GM12878 (cell line): Measurements from ENCODE around the gene B4GALT5. TPM values are rescaled to one million over a fixed set of nuclear protein-coding genes. Genes with fewer than 3 reads are reported as not detected.

Experiments used
- ATAC-seq: fragments of 200-7000 bp; cut with Tn5 transposase; 3 replicates; pipeline ENCODE4 v1.9.1; 2020; ENCODE audit warnings: mild to moderate bottlenecking, moderate library complexity
- BruUV-seq: library from RNA; stranded (reverse); fragments of 400-500 nt; replicated peaks from 2 replicates; lab custom pipeline; 2021; lab: Mats Ljungman, UMichigan
- CTCF ChIA-PET: fragments of 300-600 bp; sonication (Branson Sonifier 250); formaldehyde crosslinking; extraction: SDS; loops from one replicate; lab custom pipeline; 2021; ENCODE audit warnings: inconsistent platforms; lab: Yijun Ruan, JAX
- POLR2A ChIA-PET: fragments of 350-600 bp; formaldehyde crosslinking; extraction: SDS; loops from one replicate; lab custom pipeline; 2021; ENCODE audit warnings: inconsistent platforms; lab: Charles Lee
- RAD21 ChIA-PET: fragments of 300-600 bp; sonication (Branson Sonifier 250); formaldehyde crosslinking; loops from one replicate; lab custom pipeline; 2023; ENCODE audit warnings: antibody characterized with exemption; ENCODE audit not compliant: unreplicated experiment; lab: Charles Lee
- SMC1A ChIA-PET: fragments of 300-600 bp; sonication (Branson Sonifier 250); formaldehyde crosslinking; loops from one replicate; lab custom pipeline; 2023; ENCODE audit not compliant: unreplicated experiment, uncharacterized antibody; lab: Charles Lee
- DNase-seq: peaks from one replicate; pipeline ENCODE4 v3.0.0-alpha.2; 2011; ENCODE audit warnings: low read depth, low spot score
- FAIRE-seq: peaks from 3 replicates; lab custom pipeline; 2011; peaks lifted over from hg19 to GRCh38; lab: Jason Lieb, UNC
- H2AFZ ChIP-seq: 2 replicates; pipeline ENCODE4 v1.6.0; 2011; ENCODE audit warnings: low read depth, low read length, control low read depth; ENCODE audit not compliant: control insufficient read depth
- H3K27ac ChIP-seq: 2 replicates; pipeline ENCODE4 v1.5.1; 2011; ENCODE audit warnings: control low read depth; ENCODE audit not compliant: control insufficient read depth, insufficient read depth
- H3K27me3 ChIP-seq, 2 experiments: replicated peaks in 1 of 2; 2 replicates each; pipeline versions ENCODE4 v1.6.0 to v1.6.1; 2011; ENCODE audit warnings: low read length in 1 of 2; ENCODE audit not compliant: control insufficient read depth in 2 of 2, insufficient read depth in 2 of 2
- H3K36me3 ChIP-seq, 2 experiments: 2 replicates each; pipeline ENCODE4 v1.5.1; 2011; ENCODE audit warnings: low read length in 1 of 2; ENCODE audit not compliant: control insufficient read depth in 2 of 2, insufficient read depth in 2 of 2
- H3K4me1 ChIP-seq: 2 replicates; pipeline ENCODE4 v1.6.1; 2011; ENCODE audit warnings: mild to moderate bottlenecking, low read length, moderate library complexity, mixed read lengths; ENCODE audit not compliant: control insufficient read depth, insufficient read depth
- H3K4me2 ChIP-seq: 2 replicates; pipeline ENCODE4 v1.6.0; 2011; ENCODE audit warnings: control low read depth; ENCODE audit not compliant: control insufficient read depth, insufficient read depth
- H3K4me3 ChIP-seq: fragments of 200-600 bp; sonication (generic); 2 replicates; pipeline ENCODE4 v1.5.1; 2016
- H3K79me2 ChIP-seq: 2 replicates; pipeline ENCODE4 v1.6.0; 2011; ENCODE audit warnings: low read length; ENCODE audit not compliant: control insufficient read depth, insufficient read depth
- H3K9ac ChIP-seq: 2 replicates; pipeline ENCODE4 v1.8.0; 2011; ENCODE audit warnings: low read length, control low read depth, mixed read lengths; ENCODE audit not compliant: control insufficient read depth, insufficient read depth
- H3K9me3 ChIP-seq: replicated peaks from 3 replicates; pipeline ENCODE4 v1.5.1; 2011; ENCODE audit warnings: mild to moderate bottlenecking, low read length; ENCODE audit not compliant: control insufficient read depth, insufficient read depth
- H4K20me1 ChIP-seq: 2 replicates; pipeline ENCODE4 v1.6.0; 2011; ENCODE audit not compliant: control insufficient read depth, insufficient read depth
- ASH2L ChIP-seq: fragments of 300-600, 200-600 bp; sonication (generic); IDR thresholded peaks from 2 replicates; pipeline ENCODE4 v1.6.1; 2017; ENCODE audit warnings: low read depth, mild to moderate bottlenecking, borderline replicate concordance
- BHLHE40 ChIP-seq, 2 experiments: fragments of 450-650 bp in 1 of 2; IDR thresholded peaks; 2 replicates each; pipeline ENCODE4 v1.6.1; 2011 to 2017; ENCODE audit warnings: low read depth in 2 of 2, borderline replicate concordance in 1 of 2, improper control_type of control experiment in 1 of 2, low read length in 1 of 2, mild to moderate bottlenecking in 1 of 2
- DPF2 ChIP-seq: fragments of 450-650 bp; IDR thresholded peaks from 2 replicates; pipeline ENCODE4 v1.6.1; 2017; ENCODE audit warnings: mild to moderate bottlenecking
- KDM1A ChIP-seq: fragments of 200-600 bp; sonication (generic); IDR thresholded peaks from 2 replicates; pipeline ENCODE4 v1.6.1; 2016; ENCODE audit warnings: borderline replicate concordance
- LARP7 ChIP-seq: fragments of 450-650 bp; IDR thresholded peaks from 2 replicates; pipeline ENCODE4 v1.6.1; 2017; ENCODE audit warnings: mild to moderate bottlenecking
- MAX ChIP-seq: IDR thresholded peaks from 2 replicates; pipeline ENCODE4 v1.6.1; 2012; ENCODE audit warnings: low read depth, low read length, improper control_type of control experiment
- MTA2 ChIP-seq: fragments of 450-650 bp; IDR thresholded peaks from 2 replicates; pipeline ENCODE4 v1.6.1; 2016; ENCODE audit warnings: low read depth, mild to moderate bottlenecking, moderate library complexity
- NR2F1 ChIP-seq: fragments of 450-650 bp; conservative IDR thresholded peaks from 2 replicates; pipeline ENCODE4 v1.6.1; 2017; ENCODE audit warnings: mild to moderate bottlenecking
- PBX3 ChIP-seq: IDR thresholded peaks from 2 replicates; pipeline ENCODE4 v1.6.1; 2011; ENCODE audit warnings: mild to moderate bottlenecking, low read depth, low read length, moderate library complexity; ENCODE audit not compliant: insufficient replicate concordance
- PML ChIP-seq: IDR thresholded peaks from 2 replicates; pipeline ENCODE4 v1.6.1; 2012; ENCODE audit warnings: low read length, inconsistent platforms
- POLR2AphosphoS2 ChIP-seq: IDR thresholded peaks from 2 replicates; pipeline ENCODE4 v1.6.1; 2011; ENCODE audit warnings: low read depth, mild to moderate bottlenecking, low read length, improper control_type of control experiment, moderate library complexity
- RELB ChIP-seq: fragments of 450-650 bp; IDR thresholded peaks from 2 replicates; pipeline ENCODE4 v1.6.1; 2017; ENCODE audit warnings: low read depth, mild to moderate bottlenecking, moderate library complexity
- RUNX3 ChIP-seq: IDR thresholded peaks from 2 replicates; pipeline ENCODE4 v1.6.1; 2012; ENCODE audit warnings: low read length, inconsistent platforms
- SIX5 ChIP-seq: IDR thresholded peaks from 2 replicates; pipeline ENCODE4 v1.6.1; 2011; ENCODE audit warnings: mild to moderate bottlenecking, low read depth, low read length, moderate library complexity; ENCODE audit not compliant: severe bottlenecking
- SP1 ChIP-seq: IDR thresholded peaks from one replicate; pipeline ENCODE4 v1.6.1; 2011; ENCODE audit warnings: low read depth, low read length
- TBL1XR1 ChIP-seq: IDR thresholded peaks from 2 replicates; pipeline ENCODE4 v1.6.1; 2012; ENCODE audit warnings: low read depth, low read length, improper control_type of control experiment
- TCF12 ChIP-seq: IDR thresholded peaks from 2 replicates; pipeline ENCODE4 v1.6.1; 2011; ENCODE audit warnings: low read depth, mild to moderate bottlenecking, low read length
- ZNF217 ChIP-seq: fragments of 450-650 bp; IDR thresholded peaks from 2 replicates; pipeline ENCODE4 v1.6.1; 2017; ENCODE audit warnings: antibody characterized with exemption, mild to moderate bottlenecking
- whole genome bisulfite sequencing: methylation state at CpG from one replicate; pipeline ENCODE4 v1.1.6; 2016; ENCODE audit warnings: low lambda C conversion rate; ENCODE audit not compliant: insufficient replicate concordance, insufficient coverage; ENCODE audit errors: missing lambda C conversion rate; 5-methylcytosine and 5-hydroxymethylcytosine counted together
- in situ Hi-C: fragments of 300-500 bp; cut with MboI; formaldehyde crosslinking; loops from 9 replicates; pipeline ENCODE4 v1.14.3; 2018; ENCODE audit warnings: mixed read lengths
- intact Hi-C: fragments of 100-400 bp; cut with micrococcal nuclease; formaldehyde crosslinking; loops from one replicate; pipeline ENCODE4 v1.14.2; 2022; ENCODE audit not compliant: unreplicated experiment
- polyA plus RNA-seq, 11 experiments: library from polyadenylated mRNA; depleted of rRNA in 4 of 11; unstranded in 6 of 11; stranded (reverse) in 5 of 11; fragments of >200 nt; fragmentation: Nextera tagmentation in 4 of 11; fragmentation: Illumina TruSeq in 1 of 11; extraction: Ambion mirVana in 4 of 11; extraction: Trizol in 1 of 11; gene quantifications; 1 replicate in 1 of 11; 2 replicates in 10 of 11; pipeline versions ENCODE4 v1.2.1 to v1.2.3, GENCODE V29; 2011 to 2016; ENCODE audit warnings: inconsistent platforms in 2 of 11, missing spikeins in 2 of 11, low read depth in 1 of 11
- total RNA-seq, 4 experiments: library from RNA; depleted of rRNA in 3 of 4; stranded (reverse); fragments of >200 nt in 3 of 4; fragmentation: Illumina TruSeq in 1 of 4; extraction: Trizol in 1 of 4; gene quantifications; 2 replicates each; pipeline versions ENCODE4 v1.2.1 to v1.2.3, GENCODE V29; 2013 to 2021
- TF ChIP-seq, protein P1 (sequence below): fragments of 450-650 bp; IDR thresholded peaks from 2 replicates; pipeline ENCODE4 v1.6.1; 2016; ENCODE audit warnings: mild to moderate bottlenecking

The B4GALT5 gene
- total and polyA plus RNA-seq, 10 of the 15 experiments (the other 5 are each of a cell fraction or from before 2014, with no cell fraction given): 2.0 to 55.5 (median 20.2) TPM

DNA sequence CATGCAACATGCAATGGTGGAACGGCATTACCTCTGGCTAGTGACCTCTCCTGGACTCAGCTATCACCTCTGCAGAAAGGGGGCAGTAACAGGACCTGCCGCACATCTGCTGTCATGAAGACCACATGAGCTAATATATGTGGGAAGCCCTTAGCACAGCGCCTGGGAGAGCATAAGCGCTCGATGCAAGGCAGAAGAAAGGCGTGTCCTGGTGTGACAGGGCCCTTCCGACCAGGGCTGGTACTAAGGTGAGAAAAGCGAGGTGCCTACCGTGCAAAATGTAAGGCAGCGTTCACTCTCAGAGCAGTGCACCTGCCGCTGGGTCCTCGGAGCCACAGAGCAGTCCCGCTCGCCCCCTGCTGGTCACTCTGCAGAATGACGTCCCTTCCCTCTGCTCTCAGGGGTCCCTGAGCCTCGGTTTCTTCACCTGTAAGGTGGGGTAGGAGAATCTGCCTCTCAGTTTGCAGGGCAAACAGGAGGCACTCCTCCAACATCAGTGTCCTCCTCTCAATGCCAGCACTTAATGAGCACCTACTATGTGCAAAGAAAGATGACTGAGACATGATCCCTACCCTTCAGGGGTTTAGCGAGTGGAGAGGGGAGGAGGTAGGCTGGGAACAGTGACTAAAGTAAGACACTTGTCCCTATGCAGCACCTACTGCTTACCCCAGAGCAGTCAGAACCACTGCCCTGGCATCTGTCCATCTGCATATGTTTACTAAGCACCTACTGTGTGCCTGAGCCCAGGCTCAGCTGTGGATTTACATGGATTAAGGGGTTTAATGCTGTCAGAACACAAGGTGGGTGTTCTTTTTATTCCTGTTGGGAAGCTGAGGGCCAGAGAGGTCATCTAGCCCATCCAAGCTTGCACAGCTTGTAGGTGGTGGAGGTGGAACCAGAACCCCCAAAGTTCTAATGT is 104.7 kb downstream of the B4GALT5 start:
- in situ Hi-C loops (loop anchor here (5.0 kb wide), 2 partner anchors 67 to 277 kb away; no protein-coding TSS in a partner anchor), intact Hi-C loops (loop anchor here (1.0 kb wide), 2 partner anchors 68 to 275 kb away; no protein-coding TSS in a partner anchor)
- Histone ChIP-seq H3K4me1 (peaks cover 11% of the 10 kb centered on the region), H3K27ac (no peak overlapping the region), H3K4me3 (0 out of 2 replicates have a peak overlapping the region, but pooled peaks have one; percentile 28), H3K9ac (no peak overlapping the region), H3K27me3 (peaks cover 0 to 2% of the 10 kb centered on the region in 2 experiments; a peak in 1 of 4 replicates), H3K9me3 (no peaks in the 10 kb centered on the region), H2AFZ (peak overlapping the region; percentile 2), H3K36me3 (no peaks in the 10 kb centered on the region), H3K4me2 (peak overlapping the region; percentile 71; the same call in 1 of the 2 replicates), H4K20me1 (no peaks in the 10 kb centered on the region), H3K79me2 (no peaks in the 10 kb centered on the region)
- SMC1A ChIA-PET: interaction anchor here (0.6 to 6.2 kb wide), 21 partner anchors 11 to 326 kb away, joined by 3 to 65 read pairs (median 4); partner anchors contain the start of gene B4GALT5
- CTCF ChIA-PET: interaction anchor here (0.5 to 8.6 kb wide), 55 partner anchors 8 to 332 kb away, joined by 3 to 226 read pairs (median 4); partner anchors contain the start of gene SPATA2
- RAD21 ChIA-PET: interaction anchor here (0.6 to 6.3 kb wide), 8 partner anchors 13 to 279 kb away, joined by 3 to 110 read pairs (median 4); no protein-coding TSS in a partner anchor
- POLR2A ChIA-PET: interaction anchor here (0.6 kb wide), 1 partner anchor 230 kb away, joined by 3 read pairs; no protein-coding TSS in a partner anchor
- no TSS peak for BruUV-seq
- FAIRE-seq (peak; percentile 54), ATAC-seq (peak; percentile 71), DNase-seq (no peak)
- WGBS: 7% methylated on average over 17 of the region's 17 CpGs
- TF ChIP-seq BHLHE40 (IDR thresholded peaks at IDR 0.05; ENCODE audit: borderline replicate concordance in 1 of 2, low read depth in 2 of 2, low read length in 1 of 2) (peak; percentile 55; a peak in 2 of 4 replicates), TCF12 (peak; percentile 85), MTA2 (no peak), ZNF217 (no peak), PML (no peak), SP1 (peak; percentile 35), KDM1A (no peak), TBL1XR1 (no peak), LARP7 (no peak), POLR2AphosphoS2 (no peak), RELB (no peak), SIX5 (no peak), PBX3 (no peak), RUNX3 (0 out of 2 replicates have a peak, but pooled peaks have one; percentile 1), ASH2L (no peak), DPF2 (peak; percentile 85), NR2F1 (no peak), MAX (no peak)
- TF ChIP-seq, protein P1, sequence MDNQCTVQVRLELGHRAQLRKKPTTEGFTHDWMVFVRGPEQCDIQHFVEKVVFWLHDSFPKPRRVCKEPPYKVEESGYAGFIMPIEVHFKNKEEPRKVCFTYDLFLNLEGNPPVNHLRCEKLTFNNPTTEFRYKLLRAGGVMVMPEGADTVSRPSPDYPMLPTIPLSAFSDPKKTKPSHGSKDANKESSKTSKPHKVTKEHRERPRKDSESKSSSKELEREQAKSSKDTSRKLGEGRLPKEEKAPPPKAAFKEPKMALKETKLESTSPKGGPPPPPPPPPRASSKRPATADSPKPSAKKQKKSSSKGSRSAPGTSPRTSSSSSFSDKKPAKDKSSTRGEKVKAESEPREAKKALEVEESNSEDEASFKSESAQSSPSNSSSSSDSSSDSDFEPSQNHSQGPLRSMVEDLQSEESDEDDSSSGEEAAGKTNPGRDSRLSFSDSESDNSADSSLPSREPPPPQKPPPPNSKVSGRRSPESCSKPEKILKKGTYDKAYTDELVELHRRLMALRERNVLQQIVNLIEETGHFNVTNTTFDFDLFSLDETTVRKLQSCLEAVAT: no peak
